Adipose tissue (tissue), 3 donors: ENCODE data around the gene KLK14. TPM values are rescaled to one million over a fixed set of nuclear protein-coding genes. Genes with fewer than 3 reads are reported as not detected.

Experiments used
- H3K27ac ChIP-seq: one replicate; pipeline ENCODE4 v1.5.1; 2013; ENCODE audit warnings: low read depth, low read length
- WGBS, 3 donors: extraction: QIAGEN DNeasy Blood & Tissue Kit; methylation state at CpG; one replicate each; pipeline ENCODE4 v1.1.7; 2013; 5-methylcytosine and 5-hydroxymethylcytosine counted together
- polyA plus RNA-seq, 3 donors: library from polyadenylated mRNA; stranded (reverse); fragments of 200-250 nt; gene quantifications; one replicate each; pipeline ENCODE4 v1.2.3, GENCODE V29; 2013
- donor health status: healthy with polysubstance abuse.
- donor health status: Bipolar disorder and iron deficiency.
- donor health status: healthy.

KLK14 gene
- polyA plus RNA-seq, 3 donors: 0.07 to 0.20 TPM; not detected in 1

DNA sequence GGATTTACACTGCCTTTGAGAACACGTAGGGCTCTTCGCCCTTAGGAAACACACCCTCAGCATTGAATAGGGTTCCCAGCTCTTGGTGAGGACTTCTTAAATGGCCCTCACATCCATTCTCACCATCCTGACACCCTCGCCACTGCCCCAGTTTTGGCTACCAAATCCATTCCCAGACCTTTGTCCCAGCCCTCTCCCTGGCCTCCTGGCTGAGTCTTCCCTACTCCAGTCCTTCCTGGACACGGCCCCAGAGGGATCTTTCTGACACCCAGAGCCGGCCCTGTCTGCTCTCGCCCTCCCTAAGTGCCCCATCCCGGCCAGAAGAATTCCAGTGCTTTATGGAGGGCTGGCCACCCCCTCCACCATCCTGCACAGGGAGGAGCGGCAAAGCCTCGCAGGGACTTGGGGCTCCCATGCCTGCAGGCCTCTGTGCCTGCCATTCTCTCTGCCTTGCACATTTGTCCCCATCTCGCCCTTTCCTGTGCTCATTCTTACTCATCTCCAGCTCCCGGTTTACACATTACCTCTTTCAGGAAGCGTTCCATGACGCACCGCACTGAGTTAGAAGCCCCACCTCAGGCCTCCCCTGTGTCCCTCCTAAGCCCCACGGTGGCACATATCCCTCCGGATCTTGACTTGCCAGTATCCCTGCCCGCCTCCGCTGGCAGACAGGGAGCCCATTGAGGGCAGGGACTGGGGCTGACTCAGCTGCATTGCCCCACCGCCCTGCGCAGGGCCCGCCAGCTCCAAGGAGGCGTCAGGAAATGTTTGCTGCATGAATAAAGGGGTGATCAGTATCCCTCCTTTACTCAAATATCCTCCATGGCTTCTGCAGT, 11.0 kb upstream of the KLK14 start:
- H3K27ac ChIP-seq: no peak overlapping the region
- WGBS, 3 donors: 77 to 81% (median 81%) methylated on average over 22 of the region's 22 CpGs

GRCh38 chr19:51093101-51093500, 10.4 kb upstream of the KLK14 start:
- 60 to 86% (median 78%) methylated on average over 8 of the region's 8 CpGs for WGBS, 3 donors
- H3K27ac ChIP-seq: no peak overlapping the region

DNA sequence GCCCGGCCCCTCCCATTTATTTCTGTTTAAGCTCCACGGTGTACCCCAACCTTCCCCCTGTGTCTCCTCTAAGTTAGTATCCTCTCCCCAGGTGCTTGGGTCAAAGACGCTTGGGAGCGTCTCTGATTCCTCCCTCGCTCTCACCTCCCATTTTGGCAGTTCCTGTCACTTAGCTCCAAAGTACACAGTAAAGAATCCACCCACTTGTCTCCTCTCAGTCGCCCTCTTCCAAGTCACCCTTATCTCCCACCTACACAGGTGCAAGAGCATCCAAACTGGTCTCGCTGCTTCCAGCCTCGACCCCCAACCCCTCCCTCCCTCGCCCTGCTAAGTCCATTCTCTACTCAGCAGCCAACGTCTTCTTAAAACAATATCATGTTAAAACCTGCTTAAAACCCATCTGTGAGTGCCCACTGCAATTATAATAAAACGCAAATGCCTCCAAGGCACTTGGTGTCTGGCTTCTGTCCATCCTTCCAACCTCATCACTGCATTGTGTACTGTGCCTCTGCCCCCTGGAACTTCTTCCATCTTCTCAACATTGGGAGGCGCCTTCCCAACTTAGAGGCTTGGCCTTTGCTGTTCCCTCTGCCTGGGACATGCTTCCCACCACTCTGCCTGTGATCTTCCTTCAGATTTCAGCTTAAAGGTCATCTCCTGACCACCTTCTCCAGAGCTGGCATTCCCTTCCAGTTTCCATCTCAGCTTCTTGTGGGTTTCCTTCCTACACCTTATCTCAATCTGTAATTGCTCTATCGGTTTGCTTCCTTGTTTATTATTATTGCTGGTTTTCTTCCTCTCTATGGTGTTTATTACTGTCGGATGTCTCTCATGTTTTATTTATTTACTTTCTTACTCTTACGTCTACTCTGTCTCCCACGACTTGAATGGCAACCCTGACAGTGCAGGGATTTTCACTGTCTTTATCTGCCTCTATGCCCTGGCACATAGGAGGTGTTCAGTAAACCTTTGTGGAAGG, 9.5 kb upstream of the KLK14 start:
- WGBS, 3 donors: 61 to 67% (median 66%) methylated on average over 16 of the region's 16 CpGs

GRCh38 chr19:51091126-51091525, 8.4 kb upstream of the KLK14 start:
- 79 to 86% (median 84%) methylated on average over 10 of the region's 10 CpGs for WGBS, 3 donors
- no peak overlapping the region for H3K27ac ChIP-seq

More for the DNA sequence above, 9.5 kb upstream of the KLK14 start:
- H3K27ac ChIP-seq: no peak overlapping the region

DNA sequence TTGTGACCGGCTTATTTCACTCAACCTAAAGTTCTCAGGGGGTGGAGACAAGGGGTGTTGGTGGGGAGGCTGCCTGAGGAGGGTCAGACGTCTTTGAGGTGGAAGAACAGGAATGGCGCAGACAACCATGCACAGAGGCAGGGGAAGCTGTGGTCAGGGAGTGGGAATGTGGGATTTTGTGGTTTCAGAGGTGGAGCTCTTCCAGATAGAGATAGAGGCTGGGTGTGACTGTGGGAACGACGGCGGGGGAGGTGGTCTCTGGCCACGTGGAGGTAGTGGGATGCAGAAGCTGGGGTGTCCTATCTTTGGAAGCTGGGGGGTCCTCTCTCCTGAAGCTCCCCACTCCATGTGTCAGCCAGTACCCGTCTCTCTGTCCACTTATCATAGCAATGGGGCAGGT, 7.8 kb upstream of the KLK14 start:
- no peak overlapping the region for H3K27ac ChIP-seq
- WGBS, 3 donors: 54 to 77% (median 64%) methylated on average over 8 of the region's 8 CpGs

DNA sequence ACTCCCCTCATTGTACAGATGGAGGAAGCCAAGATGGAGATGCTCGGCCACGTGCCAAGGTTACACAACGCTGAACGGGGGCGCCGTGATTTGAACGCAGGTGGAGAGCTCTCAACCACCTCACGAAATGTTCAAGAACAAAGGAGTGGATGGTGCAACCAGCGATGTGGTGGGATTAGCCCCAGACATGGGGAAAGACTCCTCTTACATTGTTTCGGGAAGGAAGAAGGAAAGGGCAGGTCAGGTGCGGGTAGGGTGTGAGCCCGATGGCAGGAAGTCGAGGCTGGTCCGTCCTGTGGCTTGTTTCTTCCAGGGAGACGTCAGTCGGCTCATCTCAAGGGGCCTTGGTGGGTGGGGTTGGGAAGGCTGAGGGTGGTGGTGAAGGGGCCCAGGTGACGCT, 7.1 kb upstream of the KLK14 start:
- WGBS, 3 donors: 73 to 88% (median 75%) methylated on average over 17 of the region's 17 CpGs
- H3K27ac ChIP-seq: no peak overlapping the region

- WGBS, 3 donors: 49 to 85% (median 85%) methylated on average over 18 of the region's 18 CpGs
- no peak overlapping the region for H3K27ac ChIP-seq
These were observed 3.6 kb upstream of the KLK14 start for GRCh38 chr19:51086153-51086850.

- H3K27ac ChIP-seq: no peak overlapping the region
- WGBS, 3 donors: 75 to 93% (median 82%) methylated on average over 7 of the region's 7 CpGs
These were observed 1.8 kb upstream of the KLK14 start for GRCh38 chr19:51084505-51084904.

- WGBS, 3 donors: 81 to 86% (median 82%) methylated on average over 14 of the region's 14 CpGs
These were observed 1.1 kb upstream of the KLK14 start for GRCh38 chr19:51083783-51084182.

DNA sequence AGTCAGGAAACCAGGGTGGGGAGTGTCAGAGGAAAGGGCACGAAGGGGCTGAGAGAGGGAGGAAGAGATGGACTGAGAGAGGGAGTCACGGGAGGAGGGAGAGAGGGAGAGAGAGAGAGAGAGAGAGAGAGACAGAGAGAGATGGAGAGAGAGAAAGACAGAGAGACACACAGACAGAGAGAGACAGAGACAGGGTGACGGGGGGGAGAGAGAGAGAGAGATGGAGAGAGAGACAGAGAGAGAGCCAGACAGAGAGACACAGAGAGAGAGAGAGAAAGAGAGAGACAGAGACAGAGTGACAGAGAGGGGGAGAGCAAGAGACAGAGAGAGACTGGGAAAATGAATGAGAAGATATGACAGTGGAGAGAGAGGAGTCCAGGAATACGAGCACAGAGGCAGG, 494 bp upstream of the KLK14 start:
- WGBS, 3 donors: 31 to 67% (median 32%) methylated on average over 4 of the region's 4 CpGs
- no peak overlapping the region for H3K27ac ChIP-seq

More at GRCh38 chr19:51083783-51084182, 1.1 kb upstream of the KLK14 start:
- no peak overlapping the region for H3K27ac ChIP-seq

DNA sequence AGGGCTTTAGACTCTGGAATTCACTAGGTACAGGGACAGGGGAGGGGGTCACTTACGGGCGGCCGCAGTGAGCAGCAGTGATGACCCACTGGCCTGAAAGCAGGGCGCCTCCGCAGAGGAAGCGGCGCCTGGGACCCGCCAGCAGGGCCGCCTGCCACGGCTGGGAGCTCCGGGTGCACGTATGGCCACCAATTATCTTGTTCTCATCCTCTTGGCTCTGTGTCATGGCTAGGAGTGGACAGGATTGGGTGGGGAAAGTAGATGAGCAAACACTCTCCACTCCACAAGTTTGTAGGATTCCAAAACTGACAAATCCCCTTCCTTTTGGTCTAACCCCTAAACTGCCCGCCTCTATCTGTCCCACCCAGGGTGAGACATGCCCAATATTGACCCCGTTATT, 1.2 kb downstream of the KLK14 start:
- H3K27ac ChIP-seq: no peak overlapping the region
- WGBS, 3 donors: 86 to 93% (median 90%) methylated on average over 14 of the region's 14 CpGs

GRCh38 chr19:51079481-51080110, 3.1 kb downstream of the KLK14 start:
- no peak overlapping the region for H3K27ac ChIP-seq
- WGBS, 3 donors: 69 to 82% (median 80%) methylated on average over 27 of the region's 27 CpGs

DNA sequence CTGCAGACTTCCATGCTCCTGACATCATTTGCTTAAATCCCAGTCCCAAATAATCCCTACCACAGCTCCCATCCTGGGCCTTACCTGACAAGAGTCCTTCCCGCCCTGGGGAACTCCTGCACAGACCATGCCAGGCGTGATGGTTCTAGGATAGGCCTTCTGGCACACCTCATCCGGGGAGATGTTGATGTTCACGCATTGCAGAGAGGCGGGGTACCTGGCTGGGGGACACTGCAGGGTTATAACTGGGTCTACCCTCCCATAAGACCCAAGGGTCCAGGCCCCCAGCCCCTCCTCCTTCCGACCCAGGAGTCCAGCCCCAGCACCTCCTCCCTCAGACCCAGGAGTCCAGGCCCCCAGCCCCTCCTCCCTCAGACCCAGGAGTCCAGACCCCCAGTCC, 4.0 kb downstream of the KLK14 start:
- WGBS, 3 donors: 89 to 92% (median 91%) methylated on average over 6 of the region's 6 CpGs

GRCh38 chr19:51078104-51078503, 4.6 kb downstream of the KLK14 start:
- H3K27ac ChIP-seq: no peak overlapping the region
- WGBS, 3 donors: 67 to 80% (median 68%) methylated on average over 6 of the region's 6 CpGs

More for the DNA sequence above, 4.0 kb downstream of the KLK14 start:
- H3K27ac ChIP-seq: no peak overlapping the region

GRCh38 chr19:51076631-51077213, 6.0 kb downstream of the KLK14 start:
- WGBS, 3 donors: 79 to 85% (median 84%) methylated on average over 14 of the region's 14 CpGs
- H3K27ac ChIP-seq: no peak overlapping the region

- WGBS, 3 donors: 86 to 93% (median 87%) methylated on average over 5 of the region's 5 CpGs
- H3K27ac ChIP-seq: no peak overlapping the region
These were observed 6.7 kb downstream of the KLK14 start for GRCh38 chr19:51075998-51076397.

GRCh38 chr19:51071095-51071405, 11.6 kb downstream of the KLK14 start:
- H3K27ac ChIP-seq: no peak overlapping the region
- 25 to 75% (median 74%) methylated on average over 4 of the region's 4 CpGs for WGBS, 3 donors
